ENCODE data around the gene LRRC59. TPM values are rescaled to one million over a fixed set of nuclear protein-coding genes. Genes with fewer than 3 reads are reported as not detected.
"Not testable (repeated sequence)": the region's sequence is repeated elsewhere in the genome, so short reads cannot be mapped to it uniquely, and the experiment has no call there.

The LRRC59 gene
- total RNA-seq, 1 donor from 2014 or later: 94.5 TPM

DNA sequence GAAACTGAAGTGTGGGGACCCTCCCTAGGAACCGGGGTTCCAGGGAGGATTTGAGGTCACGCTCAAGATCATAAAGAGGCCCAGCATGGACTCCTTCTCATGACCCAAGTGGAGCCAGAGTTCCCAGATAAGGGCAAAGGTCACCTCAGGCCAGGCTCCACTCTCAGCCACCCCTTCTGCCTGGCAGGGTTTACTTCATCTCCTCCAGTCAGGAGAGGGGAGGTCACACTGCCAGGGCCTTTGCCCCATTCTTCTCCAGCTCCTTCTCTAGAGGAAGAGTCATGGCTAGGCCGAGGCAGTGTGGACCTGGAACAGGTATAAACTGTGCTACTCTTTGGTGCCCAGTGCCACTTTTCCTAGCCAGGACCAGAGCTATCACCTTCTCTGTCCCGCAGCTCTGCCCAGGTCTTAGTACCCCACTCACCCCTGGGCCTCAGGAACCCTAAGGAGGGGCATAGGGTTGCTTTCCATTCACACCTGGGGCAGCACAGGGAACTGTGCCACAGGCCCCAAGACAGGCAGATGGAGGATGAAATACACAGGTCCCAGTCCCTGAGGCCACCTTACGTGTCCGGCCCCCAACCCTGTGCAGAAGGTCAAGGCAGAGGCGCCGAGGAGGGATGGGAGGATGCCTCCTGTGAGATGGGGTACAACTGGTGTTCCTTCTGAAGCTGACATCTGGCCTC is 27.8 kb upstream of the LRRC59 start:
- no peak for DNase-seq (ENCODE audit: low read depth)

DNA sequence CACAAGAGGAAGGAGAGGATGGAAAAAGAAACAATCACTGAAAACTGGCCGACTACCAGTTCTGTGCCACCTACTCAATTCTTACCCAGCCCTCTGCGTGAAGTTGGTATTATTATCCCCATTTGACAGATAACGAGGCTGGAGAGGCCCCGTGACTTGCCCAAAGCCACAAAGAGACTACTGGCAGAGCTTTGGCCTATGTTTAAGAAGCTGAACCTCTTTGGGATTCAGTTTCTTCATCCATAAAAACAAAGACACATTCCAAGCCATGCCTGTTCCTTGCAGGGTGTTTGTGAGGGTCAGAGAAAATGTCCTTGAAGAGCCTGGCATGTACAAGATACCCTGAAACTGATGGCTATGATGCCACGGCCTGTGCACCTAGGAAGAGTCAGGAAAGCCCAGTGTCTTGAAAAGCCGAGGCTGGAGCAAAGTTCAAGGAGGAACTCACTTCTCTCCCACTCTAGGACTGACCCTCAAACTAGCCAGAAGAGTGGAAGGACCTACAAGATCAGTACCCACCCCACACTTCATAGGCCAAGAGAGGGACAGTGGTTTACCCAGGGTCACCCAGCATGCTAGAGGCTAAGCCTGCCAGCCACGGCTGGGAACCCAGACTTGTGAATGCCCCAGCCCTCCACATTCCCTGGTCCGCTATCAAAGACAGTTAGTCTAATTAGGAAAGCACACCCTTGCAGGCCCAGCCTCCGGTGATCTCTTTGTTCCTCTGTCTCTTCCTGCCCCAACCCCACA is 27.1 kb upstream of the LRRC59 start:
- no peak for DNase-seq (ENCODE audit: low read depth)

DNA sequence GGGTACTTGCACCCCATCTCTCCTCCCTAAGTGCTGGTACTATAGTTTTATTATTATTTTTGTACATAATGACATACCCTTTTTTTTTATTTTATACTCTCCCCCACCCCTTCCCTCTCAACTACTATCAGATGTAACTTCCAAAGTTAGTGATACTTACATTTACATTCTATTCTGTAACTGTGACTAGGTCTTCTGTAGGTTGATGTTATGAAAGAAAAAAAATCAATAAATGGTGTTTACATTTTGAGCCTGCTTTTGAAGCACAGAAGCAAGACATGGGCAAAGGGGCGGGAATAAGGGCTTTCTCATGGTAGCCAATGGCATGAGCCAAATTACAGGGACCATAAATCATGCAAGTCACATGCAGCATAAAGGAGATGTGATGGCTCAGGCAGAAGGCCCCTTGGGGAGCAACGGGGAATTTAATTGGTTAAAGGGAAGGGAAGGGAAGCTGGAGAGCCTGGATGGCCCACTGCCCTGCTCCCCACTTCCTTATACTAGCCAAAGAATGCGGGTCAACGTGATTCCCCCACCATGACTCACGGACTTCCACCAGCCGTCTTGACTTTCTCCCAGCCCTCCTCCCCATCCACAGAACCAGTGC is 26.3 kb upstream of the LRRC59 start:
- DNase-seq (ENCODE audit: low read depth): peak; percentile 74

DNA sequence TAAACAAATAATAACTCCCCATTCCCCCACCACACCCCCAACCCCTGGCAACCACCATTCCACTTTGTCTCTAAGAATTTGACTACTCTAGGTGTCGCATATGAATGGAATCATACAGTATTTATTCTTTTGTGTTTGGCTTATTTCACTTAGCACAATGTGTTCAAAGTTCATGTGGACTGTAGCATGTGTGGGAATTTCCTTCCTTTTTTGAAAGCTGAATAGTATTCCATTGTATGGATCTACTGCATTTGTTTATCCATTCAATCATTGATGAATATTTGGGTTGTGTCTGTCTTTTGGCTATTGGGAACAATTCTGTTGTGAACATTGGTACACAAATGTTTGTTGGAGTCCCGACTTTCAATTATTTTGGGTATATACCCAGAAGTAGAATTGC is 25.4 kb upstream of the LRRC59 start:
- DNase-seq (ENCODE audit: low read depth): no peak

DNA sequence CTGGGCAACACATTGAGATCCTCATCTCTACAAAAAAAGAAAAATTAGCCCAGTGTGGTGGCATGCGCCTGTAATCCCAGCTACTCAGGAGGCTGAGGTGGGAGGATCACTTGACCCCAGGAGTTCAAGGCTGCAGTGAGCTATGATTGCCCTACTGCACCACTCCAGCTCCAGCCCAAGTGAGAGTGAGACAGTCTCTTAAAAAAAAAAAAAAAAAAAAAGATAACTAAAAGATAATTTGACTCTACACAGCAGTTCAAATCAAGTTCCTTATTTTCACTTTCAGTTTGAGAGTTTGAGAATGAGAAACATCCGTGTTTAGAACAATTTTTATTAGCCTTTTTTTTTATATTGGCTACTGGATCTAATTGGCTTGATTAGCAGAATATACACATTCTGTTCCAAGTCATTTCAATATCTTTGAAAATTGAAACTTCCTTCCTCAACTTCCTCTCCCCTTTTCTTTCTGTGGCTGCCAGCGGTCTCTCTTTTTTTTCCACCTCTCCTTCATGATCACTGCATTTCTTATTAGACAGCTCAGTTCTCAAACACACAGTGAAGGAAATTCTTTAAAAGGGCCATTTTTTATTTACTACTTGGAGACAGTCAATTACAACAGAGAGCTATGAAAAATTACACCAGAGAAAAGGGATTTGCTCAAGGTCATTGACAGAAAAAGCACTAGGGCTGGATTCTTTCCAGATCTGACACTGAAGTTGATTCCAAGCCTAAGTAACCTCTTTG is 24.2 kb upstream of the LRRC59 start:
- no peak for DNase-seq (ENCODE audit: low read depth)

DNA sequence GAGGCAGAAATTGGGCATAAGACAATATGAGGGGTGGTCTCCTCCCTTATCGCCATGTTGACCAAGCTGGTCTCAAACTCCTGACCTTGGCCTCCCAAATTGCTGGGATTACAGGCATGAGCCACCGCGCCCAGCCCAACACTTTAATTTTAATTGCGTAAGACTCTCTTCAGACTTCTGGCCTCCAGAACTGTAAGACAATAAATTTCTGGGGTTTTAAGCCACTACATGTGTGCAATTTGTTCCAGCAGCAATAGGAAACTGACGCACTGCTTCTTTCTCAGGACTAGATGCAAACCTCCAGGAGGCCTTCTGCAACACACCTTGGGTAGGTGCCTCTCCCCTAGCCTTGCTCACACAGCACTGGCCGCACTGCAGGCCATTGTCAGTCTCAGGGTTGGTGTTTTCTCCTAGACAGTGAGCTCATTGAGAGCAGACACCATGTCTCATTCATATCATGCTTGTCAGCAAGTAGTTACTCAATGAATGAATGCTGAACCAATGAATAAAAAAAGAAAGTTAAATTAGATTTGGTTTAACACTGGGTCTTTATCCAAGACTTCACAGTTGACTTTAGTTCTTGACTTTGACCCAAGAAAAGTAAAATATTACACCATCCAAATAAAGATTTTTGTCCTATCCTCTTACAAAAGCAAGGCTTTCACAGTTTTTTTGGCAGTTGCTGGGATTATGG is 23.2 kb upstream of the LRRC59 start:
- no peak for DNase-seq (ENCODE audit: low read depth)

DNA sequence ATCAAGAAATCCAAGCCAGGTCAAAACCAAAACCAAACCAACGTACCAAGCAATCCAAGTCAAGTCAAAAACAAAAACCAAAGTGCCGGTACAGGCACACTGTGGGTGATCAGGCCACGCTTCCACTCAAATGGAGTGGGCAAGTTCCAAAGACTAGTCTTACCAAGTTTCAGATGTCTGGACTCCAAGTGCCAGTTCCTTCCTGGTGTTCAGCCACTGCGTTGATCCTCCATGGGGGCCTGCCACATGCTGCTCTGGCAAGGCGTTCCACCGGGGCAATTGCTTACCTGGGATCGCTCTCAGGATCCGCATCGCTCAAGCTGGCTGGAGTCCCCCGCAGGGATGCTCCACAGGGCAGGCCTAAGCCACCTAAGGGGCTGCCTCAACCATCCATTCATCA is 22.3 kb upstream of the LRRC59 start:
- DNase-seq (ENCODE audit: low read depth): not testable (repeated sequence)

DNA sequence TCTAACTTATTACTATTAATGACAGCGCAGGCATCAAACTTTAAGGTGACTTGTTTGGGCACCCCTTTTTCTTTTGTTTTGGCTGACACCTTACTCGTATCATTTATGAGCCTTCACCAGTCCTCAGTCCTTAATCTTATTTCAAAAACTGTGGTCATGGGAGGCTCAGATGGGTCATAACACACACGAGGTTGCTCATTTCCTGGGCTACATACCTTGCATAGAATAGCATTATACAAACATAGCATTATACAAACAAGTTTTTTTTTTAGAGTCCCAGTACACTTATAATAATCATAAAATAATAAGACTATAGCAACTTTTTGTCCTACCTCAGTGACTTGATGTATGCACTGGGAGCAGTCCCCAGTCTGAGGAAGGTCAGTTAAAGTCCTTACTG is 17.5 kb upstream of the LRRC59 start:
- DNase-seq (ENCODE audit: low read depth): no peak

DNA sequence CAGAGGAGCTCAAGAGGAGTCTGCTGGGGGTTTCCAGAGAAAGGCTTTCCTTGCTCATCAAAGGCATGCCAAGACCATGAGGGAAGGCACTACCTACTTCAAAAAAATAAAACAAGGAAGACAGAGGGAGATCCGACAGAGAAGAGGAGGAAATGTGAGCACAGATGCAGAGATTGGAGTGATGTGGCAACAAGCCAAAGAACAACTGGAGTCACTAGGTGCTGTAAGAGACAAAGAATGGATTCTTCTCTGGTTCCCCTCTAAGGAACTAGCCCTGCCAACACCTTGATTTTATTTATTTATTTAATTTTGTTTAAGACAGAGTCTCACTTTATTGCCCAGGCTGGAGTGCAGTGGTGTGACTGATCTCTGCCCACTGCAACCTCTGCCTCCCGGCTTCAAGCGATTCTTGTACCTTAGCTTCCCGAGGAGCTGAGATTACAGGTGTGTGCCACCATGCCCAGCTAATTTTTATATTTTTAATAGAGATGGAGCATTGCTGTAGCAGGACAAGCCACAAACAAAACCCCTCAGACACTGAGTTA is 14.9 kb upstream of the LRRC59 start:
- DNase-seq (ENCODE audit: low read depth): no peak

DNA sequence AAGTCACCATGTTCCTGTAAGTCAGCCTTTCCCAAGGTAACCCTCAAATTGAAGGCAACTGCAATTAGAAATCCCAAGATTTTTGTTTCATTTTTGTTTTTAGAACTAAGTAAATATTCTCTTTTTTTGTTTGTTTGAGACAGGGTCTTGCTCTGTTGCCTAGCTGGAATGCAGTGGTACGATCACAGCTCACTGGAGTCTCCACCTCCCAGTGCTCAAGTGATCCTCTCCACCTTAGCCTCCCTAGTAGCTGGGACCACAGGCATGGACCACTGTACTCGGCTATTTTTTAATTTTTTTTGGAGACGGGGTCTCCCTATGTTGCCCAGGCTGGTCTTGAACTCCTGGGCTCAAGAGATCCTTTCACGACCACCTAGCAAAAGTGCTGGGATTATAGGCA is 10.6 kb upstream of the LRRC59 start:
- DNase-seq (ENCODE audit: low read depth): no peak

DNA sequence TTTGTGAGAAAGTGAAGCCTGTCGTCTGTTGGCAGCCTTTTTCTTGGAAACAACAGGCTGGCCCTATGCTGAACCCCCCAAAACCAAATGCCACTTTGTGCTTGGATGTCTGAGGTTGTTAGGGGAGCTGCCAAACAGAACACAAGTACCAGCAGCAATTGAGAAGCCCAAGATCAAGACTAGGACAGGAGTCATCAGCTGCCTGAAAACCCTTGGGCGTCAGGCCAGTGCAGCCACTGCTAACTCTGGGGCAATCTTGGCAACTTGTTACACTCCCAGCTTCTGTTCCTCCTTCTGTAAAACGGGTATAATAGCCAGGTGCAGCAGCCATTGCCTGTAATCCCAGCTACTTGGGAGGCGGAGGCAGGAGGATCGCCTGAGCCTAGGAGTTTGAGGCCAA is 9.3 kb upstream of the LRRC59 start:
- DNase-seq (ENCODE audit: low read depth): no peak

DNA sequence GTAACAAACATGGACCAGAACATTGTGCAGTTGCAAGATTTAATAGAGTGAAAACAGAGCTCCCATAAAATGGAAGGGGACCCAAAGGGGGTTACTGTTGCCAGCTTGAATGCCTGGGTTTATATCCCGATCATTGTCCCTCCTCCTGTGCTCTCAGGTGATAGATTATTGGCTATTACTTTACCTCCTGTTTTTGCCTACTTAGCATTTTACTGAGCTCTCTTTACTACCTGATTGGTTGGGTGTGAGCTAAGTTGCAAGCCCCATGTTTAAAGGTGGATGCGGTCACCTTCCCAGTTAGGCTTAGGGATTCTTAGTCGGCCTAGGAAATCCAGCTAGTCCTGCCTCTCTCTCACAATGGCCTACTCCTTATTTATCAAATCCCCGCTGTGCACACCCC is 8.0 kb upstream of the LRRC59 start:
- not testable (repeated sequence) for DNase-seq (ENCODE audit: low read depth)

DNA sequence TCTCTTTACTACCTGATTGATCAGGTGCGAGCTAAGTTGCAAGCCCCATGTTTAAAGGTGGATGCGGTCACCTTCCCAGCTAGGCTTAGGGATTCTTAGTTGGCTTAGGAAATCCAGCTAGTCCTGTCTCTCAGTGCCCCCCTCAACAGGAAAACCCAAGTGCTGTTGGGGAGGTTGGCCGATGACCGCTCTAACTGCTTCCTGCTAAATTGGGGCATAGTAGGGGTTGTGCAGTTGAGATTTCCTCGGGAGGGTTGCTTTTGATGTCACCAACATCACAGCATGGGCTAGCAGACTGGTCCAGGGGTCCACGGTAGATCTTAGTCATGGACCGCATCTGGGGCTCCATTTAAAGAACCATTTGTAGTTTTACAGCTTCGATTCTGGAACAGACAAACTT is 2.3 kb upstream of the LRRC59 start:
- not testable (repeated sequence) for DNase-seq (ENCODE audit: low read depth)

DNA sequence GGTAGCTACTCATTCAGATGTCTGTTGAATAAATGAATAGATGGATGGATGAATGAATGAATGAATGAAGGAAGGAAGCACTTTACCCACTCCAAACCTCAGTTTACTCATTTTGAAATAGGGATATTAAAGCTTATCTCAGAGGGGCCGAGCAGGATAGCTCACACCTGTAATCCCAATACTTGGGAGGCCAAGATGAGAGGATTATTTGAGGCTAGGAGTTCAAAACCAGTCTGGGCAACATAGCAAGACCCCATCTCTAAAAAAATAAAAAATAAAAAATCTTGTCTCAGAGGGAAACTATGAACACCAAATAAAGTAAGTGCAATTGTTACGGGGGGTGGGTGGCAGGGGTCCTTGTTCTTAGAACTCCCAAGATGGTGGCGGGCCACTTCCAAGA is 1.3 kb upstream of the LRRC59 start:
- DNase-seq (ENCODE audit: low read depth): not testable (repeated sequence)

DNA sequence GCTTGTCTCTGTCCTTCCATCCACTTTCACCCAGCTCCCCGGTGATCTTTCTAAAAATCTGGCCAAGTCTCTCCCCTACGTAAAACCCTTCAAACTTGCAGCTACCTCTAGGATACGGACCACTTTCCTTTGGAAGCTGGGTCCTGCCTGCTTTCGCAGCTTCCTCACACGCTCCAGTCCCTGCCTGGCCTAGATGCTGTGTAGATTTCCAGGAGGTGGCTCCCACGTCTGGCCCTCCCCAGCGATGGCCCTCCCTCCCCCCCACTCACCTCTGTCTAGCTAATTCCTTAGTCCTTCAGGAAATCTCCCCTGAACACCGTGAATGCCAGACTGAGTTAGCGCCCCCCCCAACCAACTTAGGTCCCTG is 579 bp upstream of the LRRC59 start:
- no peak for DNase-seq (ENCODE audit: low read depth)

DNA sequence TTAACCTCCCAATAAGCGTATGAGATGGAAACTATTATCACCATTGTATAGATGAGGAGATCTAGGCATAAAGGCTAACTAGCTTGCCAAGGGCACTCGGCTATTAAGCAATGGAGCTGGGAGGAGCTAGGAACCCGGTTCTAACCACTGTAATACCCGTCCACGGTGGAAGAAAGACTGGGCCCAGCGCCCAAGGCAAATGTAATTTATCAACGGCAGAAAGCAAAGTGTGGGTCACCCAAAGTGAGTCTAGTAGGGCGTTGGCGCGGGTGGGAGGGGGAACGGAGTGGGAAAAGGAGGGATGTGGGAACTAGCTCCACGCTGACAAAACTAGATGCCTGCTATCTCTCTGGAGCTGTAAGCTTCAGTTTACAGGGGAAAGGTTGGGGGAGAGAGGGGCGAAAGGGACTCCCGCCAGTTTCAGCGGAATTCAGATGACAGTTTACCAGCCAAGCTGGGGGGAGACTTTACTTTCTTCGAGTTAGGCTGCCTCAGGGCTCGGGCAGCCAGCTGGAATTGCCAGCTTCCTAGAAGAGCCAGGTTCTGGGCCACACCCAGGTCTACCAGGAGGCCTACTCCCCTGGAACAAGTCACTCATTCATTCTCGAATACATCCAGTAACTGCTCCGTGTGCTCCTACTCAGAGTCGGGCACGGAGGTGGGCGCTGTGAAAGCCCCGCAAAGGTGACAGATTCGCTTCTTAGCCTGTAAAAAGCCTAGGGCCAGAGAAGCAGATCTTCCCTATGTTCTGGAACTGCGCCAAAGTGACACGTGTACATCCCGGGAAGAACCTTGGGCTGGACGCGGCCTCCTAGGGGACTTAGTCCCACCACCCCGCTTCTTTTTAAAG is 837 bp downstream of the LRRC59 start:
- DNase-seq (ENCODE audit: low read depth): peak; percentile 49

DNA sequence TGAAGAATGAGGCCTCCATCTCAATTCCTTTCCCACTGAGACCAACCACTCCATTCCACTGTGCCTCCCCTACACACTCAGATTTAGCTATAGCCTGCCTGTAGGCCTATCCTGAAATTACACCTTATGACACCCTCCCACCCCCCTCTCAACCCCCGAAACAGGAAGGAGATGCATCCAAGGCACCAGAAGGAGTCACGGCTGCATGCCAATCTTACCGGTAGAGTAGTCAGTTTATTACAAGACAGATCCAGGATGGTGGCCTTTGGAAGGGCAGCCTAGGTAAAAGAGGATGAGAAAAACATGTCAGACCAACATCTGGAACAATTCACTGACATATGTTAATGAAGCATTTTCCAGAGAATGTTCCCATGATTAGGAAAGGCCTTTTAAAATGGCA is 2.6 kb downstream of the LRRC59 start:
- no peak for DNase-seq (ENCODE audit: low read depth)

DNA sequence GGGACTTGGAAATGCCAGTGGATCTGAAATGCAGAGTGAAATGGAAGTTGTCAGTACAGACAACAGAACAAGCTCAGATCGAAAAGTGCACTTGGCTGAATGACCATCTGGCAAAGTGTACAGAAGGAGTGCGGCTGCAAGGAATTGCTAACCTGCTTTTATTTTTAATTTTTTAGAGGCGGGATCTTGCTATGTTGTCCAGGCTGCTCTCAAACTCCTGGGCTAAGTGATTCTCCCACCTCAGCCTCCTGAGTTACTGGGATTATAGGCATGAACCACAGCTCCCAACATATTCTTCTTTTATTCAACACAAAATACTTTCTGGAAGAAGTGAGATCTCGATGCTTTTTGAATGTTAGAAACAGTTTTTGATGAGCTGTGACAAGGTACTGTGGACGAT is 3.6 kb downstream of the LRRC59 start:
- DNase-seq (ENCODE audit: low read depth): no peak

DNA sequence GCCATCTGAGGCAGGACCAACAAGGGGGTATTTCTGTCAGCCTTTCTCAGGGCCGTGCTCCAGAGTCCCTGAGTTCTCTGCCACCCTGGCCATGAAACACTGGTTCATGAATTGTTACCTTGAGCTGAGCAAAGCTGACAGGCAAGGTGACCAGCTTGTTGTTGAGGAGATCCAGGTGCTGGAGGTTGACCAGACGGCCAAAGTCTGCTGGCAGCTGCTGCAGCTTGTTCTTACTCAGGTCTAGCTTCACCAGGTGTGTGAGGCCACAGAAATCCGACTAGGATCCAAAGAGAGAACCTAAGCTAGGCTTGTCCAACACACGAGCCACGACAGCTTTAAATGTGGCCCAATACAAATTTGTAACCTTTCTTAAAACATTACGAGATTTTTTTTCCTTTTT is 4.7 kb downstream of the LRRC59 start:
- DNase-seq (ENCODE audit: low read depth): no peak

DNA sequence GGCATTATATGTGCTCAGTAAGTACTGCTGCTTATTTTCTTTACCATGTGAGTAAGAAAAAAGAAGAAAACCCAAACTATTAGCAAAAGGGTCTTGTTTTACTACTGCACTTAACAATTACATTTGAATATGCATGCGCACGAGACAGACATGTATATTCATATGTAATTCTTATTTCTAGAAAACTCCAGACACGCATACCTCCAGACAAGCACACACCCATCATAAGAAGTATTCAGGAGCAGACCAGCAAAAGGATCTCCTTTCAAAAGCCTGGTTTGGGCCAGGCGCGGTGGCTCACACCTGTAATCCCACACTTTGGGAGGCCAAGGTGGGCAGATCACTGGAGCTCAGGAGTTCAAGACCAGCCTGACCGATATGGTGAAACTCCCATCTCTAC is 7.8 kb downstream of the LRRC59 start:
- no peak for DNase-seq (ENCODE audit: low read depth)
